Smooth muscle cell (in vitro differentiated cells): ENCODE results near the gene CYP24A1. TPM values are rescaled to one million over a fixed set of nuclear protein-coding genes. Genes with fewer than 3 reads are reported as not detected.

Source experiments
- DNase-seq: peaks from one replicate; lab custom pipeline; 2025; ENCODE audit not compliant: unreplicated experiment; lab: John Stamatoyannopoulos, UW
- H2AFZ ChIP-seq: fragments of 200-600 bp; sonication (generic); 2 replicates; pipeline ENCODE4 v1.6.0; 2016; ENCODE audit warnings: antibody characterized with exemption, low read depth, mild to moderate bottlenecking
- H3F3A ChIP-seq: fragments of 200-600 bp; sonication (generic); 2 replicates; pipeline ENCODE4 v1.6.0; 2017; ENCODE audit warnings: antibody characterized with exemption, low read depth
- H3K27ac ChIP-seq: fragments of 200-600 bp; sonication (generic); 2 replicates; pipeline ENCODE4 v1.5.1; 2016; ENCODE audit warnings: low read depth, mild to moderate bottlenecking
- H3K27me3 ChIP-seq: fragments of 200-600 bp; sonication (generic); 2 replicates; pipeline ENCODE4 v1.6.1; 2016; ENCODE audit warnings: low read depth, mild to moderate bottlenecking
- H3K36me3 ChIP-seq: fragments of 200-600 bp; sonication (generic); 2 replicates; pipeline ENCODE4 v1.5.1; 2016; ENCODE audit warnings: low read depth
- H3K4me1 ChIP-seq: fragments of 200-600 bp; sonication (generic); 2 replicates; pipeline ENCODE4 v1.5.1; 2016; ENCODE audit warnings: low read depth
- H3K4me2 ChIP-seq: fragments of 200-600 bp; sonication (generic); 2 replicates; pipeline ENCODE4 v1.6.0; 2016; ENCODE audit warnings: mild to moderate bottlenecking
- H3K4me3 ChIP-seq: fragments of 200-600 bp; sonication (generic); 2 replicates; pipeline ENCODE4 v1.5.1; 2016; ENCODE audit warnings: mild to moderate bottlenecking
- H3K79me2 ChIP-seq: fragments of 200-600 bp; sonication (generic); 2 replicates; pipeline ENCODE4 v1.6.0; 2016; ENCODE audit warnings: low read depth, mild to moderate bottlenecking
- H3K9ac ChIP-seq: fragments of 200-600 bp; sonication (generic); 2 replicates; pipeline ENCODE4 v1.6.0; 2016; ENCODE audit warnings: low read depth
- H3K9me3 ChIP-seq: fragments of 200-600 bp; sonication (generic); replicated peaks from 2 replicates; pipeline ENCODE4 v1.5.1; 2016; ENCODE audit warnings: low read depth
- H4K20me1 ChIP-seq: fragments of 200-600 bp; sonication (generic); 2 replicates; pipeline ENCODE4 v1.6.0; 2016; ENCODE audit warnings: low read depth
- WGBS: methylation state at CpG from one replicate; pipeline ENCODE4 v1.1.7; 2016; ENCODE audit warnings: low lambda C conversion rate; 5-methylcytosine and 5-hydroxymethylcytosine counted together
- polyA plus RNA-seq: library from polyadenylated mRNA; unstranded; fragments of >200 nt; fragmentation: Nextera tagmentation; extraction: Ambion mirVana; gene quantifications from 2 replicates; pipeline ENCODE4 v1.2.1, GENCODE V29; 2016
- total RNA-seq: library from RNA; depleted of rRNA; stranded (reverse); fragments of >200 nt; gene quantifications from 2 replicates; pipeline ENCODE4 v1.2.3, GENCODE V29; 2014
- TF ChIP-seq, protein P1 (sequence below): fragments of 200-600 bp; sonication (generic); IDR thresholded peaks from 2 replicates; pipeline ENCODE4 v1.5.1; 2017; ENCODE audit warnings: borderline replicate concordance, mild to moderate bottlenecking, antibody characterized with exemption; ENCODE audit not compliant: insufficient read depth, poor library complexity, severe bottlenecking

The CYP24A1 gene
- total and polyA plus RNA-seq, 2 experiments from 2014 or later, result 0.70 to 18.0 TPM

DNA sequence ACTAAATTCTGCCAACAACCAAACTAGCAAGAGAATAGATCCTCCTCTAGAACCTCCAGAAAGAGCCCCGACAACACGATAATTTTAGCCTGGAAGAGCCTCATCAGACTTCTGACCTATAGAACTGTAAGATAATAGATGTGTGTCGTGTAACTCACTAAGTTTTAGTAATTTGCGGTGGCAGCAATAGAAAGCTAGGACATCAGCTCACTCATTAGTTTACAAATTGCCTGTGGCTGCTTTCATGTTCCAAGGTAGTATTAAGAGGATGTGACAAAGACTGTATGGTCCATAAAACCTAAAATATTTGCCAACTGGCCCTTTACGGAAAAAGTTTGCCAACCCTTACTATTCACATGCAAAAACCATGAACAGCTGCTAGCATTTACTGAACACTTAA lies 17.3 kb downstream of the CYP24A1 start:
- DNase-seq, result no peak
- Histone ChIP-seq H3K79me2 (no peaks in the 10 kb centered on the region), H4K20me1 (no peaks in the 10 kb centered on the region)

GRCh38 chr20:54155736-54156317 lies 18.0 kb downstream of the CYP24A1 start:
- WGBS, result 90% methylated on average over 3 of the region's 3 CpGs
- Histone ChIP-seq H3K9me3 (no peaks in the 10 kb centered on the region), H3F3A (no peaks in the 10 kb centered on the region), H3K4me2 (no peak overlapping the region), H4K20me1 (no peaks in the 10 kb centered on the region), H3K9ac (no peak overlapping the region), H3K27ac (no peak overlapping the region), H2AFZ (no peak overlapping the region), H3K79me2 (no peaks in the 10 kb centered on the region), H3K4me1 (no peaks in the 10 kb centered on the region), H3K27me3 (no peaks in the 10 kb centered on the region), H3K36me3 (no peaks in the 10 kb centered on the region), H3K4me3 (no peak overlapping the region)
- no peak for DNase-seq
- TF ChIP-seq, protein P1, sequence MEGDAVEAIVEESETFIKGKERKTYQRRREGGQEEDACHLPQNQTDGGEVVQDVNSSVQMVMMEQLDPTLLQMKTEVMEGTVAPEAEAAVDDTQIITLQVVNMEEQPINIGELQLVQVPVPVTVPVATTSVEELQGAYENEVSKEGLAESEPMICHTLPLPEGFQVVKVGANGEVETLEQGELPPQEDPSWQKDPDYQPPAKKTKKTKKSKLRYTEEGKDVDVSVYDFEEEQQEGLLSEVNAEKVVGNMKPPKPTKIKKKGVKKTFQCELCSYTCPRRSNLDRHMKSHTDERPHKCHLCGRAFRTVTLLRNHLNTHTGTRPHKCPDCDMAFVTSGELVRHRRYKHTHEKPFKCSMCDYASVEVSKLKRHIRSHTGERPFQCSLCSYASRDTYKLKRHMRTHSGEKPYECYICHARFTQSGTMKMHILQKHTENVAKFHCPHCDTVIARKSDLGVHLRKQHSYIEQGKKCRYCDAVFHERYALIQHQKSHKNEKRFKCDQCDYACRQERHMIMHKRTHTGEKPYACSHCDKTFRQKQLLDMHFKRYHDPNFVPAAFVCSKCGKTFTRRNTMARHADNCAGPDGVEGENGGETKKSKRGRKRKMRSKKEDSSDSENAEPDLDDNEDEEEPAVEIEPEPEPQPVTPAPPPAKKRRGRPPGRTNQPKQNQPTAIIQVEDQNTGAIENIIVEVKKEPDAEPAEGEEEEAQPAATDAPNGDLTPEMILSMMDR, result no peak

More for the DNA sequence above, 17.3 kb downstream of the CYP24A1 start:
- no peaks in the 10 kb centered on the region for H3K27me3 ChIP-seq
- TF ChIP-seq, protein P1, result no peak
- no peak overlapping the region for H3K4me3 ChIP-seq
- H2AFZ ChIP-seq, result no peak overlapping the region
- H3K4me1 ChIP-seq, result no peaks in the 10 kb centered on the region
- no peaks in the 10 kb centered on the region for H3K9me3 ChIP-seq
- WGBS, result 89% methylated on average over 5 of the region's 5 CpGs
- no peaks in the 10 kb centered on the region for H3F3A ChIP-seq
- H3K4me2 ChIP-seq, result no peak overlapping the region
- no peak overlapping the region for H3K9ac ChIP-seq
- no peak overlapping the region for H3K27ac ChIP-seq
- no peaks in the 10 kb centered on the region for H3K36me3 ChIP-seq

DNA sequence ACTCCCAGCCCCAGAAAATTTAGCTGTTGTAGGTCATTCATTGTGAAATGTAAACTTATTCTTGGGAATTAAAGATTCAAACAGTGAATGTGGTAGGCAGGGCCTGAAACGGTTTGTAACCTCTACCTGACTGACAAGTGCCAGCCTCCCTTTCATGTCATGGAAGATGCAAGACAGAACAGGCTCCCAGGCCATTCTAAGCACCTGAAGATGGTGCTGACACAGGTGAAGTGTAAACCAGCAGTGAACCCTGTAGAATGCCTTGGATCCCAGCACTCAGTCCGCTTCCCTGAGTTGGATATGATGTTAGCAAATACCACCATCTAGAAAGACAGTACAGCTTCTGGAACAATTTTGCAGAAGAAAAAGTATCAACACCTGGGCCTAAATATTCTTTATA lies 19.3 kb downstream of the CYP24A1 start:
- no peak overlapping the region for H3K9ac ChIP-seq

GRCh38 chr20:54153847-54154246 lies 19.9 kb downstream of the CYP24A1 start:
- no peak for DNase-seq
- WGBS, result 0% methylated on average over 1 of the region's 1 CpG
- H2AFZ ChIP-seq, result no peak overlapping the region
- no peak overlapping the region for H3K27ac ChIP-seq
- no peaks in the 10 kb centered on the region for H3K4me1 ChIP-seq
- no peak overlapping the region for H3K4me2 ChIP-seq
- no peaks in the 10 kb centered on the region for H3K36me3 ChIP-seq
- H4K20me1 ChIP-seq, result no peaks in the 10 kb centered on the region
- H3K9me3 ChIP-seq, result no peaks in the 10 kb centered on the region
- no peak overlapping the region for H3K4me3 ChIP-seq
- TF ChIP-seq, protein P1, result no peak
- no peaks in the 10 kb centered on the region for H3F3A ChIP-seq
- H3K27me3 ChIP-seq, result no peaks in the 10 kb centered on the region
- H3K9ac ChIP-seq, result no peak overlapping the region
- H3K79me2 ChIP-seq, result no peaks in the 10 kb centered on the region

More for the DNA sequence above, 19.3 kb downstream of the CYP24A1 start:
- H3K27ac ChIP-seq, result no peak overlapping the region
- no peaks in the 10 kb centered on the region for H3K79me2 ChIP-seq
- no peak overlapping the region for H3K4me3 ChIP-seq
- no peaks in the 10 kb centered on the region for H3K36me3 ChIP-seq
- TF ChIP-seq, protein P1, result no peak
- no peak overlapping the region for H2AFZ ChIP-seq
- H3K4me1 ChIP-seq, result no peaks in the 10 kb centered on the region
- H4K20me1 ChIP-seq, result no peaks in the 10 kb centered on the region
- no peaks in the 10 kb centered on the region for H3K9me3 ChIP-seq
- 61% methylated on average over 2 of the region's 2 CpGs for WGBS
- H3F3A ChIP-seq, result no peaks in the 10 kb centered on the region
- H3K4me2 ChIP-seq, result no peak overlapping the region
- no peaks in the 10 kb centered on the region for H3K27me3 ChIP-seq
- no peak for DNase-seq
